Activated gamma-delta T cell treated with anti-CD3 and anti-CD28 coated beads, Interleukin-2, amount 50 U/mL, for 16 hours (primary cell): Measurements from ENCODE around the gene KLHL15.
"Not testable (repeated sequence)": the region's sequence is repeated elsewhere in the genome, so short reads cannot be mapped to it uniquely, and the experiment has no call there.

Experiments
- DNase-seq: peaks from one replicate; pipeline ENCODE4 v3.0.0-alpha.2; 2020; ENCODE audit warnings: low read depth

KLHL15 gene, protein sequence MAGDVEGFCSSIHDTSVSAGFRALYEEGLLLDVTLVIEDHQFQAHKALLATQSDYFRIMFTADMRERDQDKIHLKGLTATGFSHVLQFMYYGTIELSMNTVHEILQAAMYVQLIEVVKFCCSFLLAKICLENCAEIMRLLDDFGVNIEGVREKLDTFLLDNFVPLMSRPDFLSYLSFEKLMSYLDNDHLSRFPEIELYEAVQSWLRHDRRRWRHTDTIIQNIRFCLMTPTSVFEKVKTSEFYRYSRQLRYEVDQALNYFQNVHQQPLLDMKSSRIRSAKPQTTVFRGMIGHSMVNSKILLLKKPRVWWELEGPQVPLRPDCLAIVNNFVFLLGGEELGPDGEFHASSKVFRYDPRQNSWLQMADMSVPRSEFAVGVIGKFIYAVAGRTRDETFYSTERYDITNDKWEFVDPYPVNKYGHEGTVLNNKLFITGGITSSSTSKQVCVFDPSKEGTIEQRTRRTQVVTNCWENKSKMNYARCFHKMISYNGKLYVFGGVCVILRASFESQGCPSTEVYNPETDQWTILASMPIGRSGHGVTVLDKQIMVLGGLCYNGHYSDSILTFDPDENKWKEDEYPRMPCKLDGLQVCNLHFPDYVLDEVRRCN

DNA sequence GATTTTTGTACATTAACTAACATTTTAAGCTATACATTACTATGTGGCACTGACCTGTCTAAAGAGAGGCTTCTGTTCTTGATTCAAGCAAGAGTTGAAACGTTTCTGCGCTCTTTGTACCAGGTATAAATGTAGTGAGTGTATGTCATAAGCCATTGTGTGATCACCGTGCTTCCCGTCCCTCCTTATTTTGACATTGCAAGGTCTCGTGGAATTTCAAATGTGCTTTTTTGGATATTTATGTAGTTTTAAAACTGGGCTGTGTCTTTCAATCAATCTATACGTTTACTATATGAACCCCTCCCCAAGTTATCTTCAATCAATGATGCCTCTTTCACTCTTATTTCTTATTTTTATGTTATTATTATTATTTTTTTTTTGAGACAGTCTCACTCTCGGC is at the start of gene KLHL15:
TSS of gene KLHL15 (minus strand) at position 101 of the 400 bp plus-strand sequence. CDS start 20,493 bp downstream, outside the sequence.
- no peak for DNase-seq

DNA sequence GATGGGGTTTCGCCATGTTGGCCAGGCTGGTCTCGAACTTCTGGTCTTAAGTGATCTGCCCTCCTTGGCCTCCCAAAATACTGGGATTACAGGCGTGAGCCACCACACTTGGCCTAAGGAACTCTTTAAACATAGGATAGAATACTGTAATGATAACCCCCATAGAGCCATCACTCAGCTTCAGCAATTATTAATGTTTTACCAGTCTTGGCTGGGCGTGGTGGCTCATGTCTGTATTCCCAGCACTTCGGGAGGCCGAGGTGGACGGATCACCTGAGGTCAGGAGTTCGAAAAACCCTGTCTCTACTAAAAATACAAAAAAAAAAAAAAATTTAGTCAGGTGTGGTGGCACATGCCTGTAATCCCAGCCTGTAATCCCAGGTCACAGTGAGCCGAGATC is 42.9 kb upstream of the KLHL15 start:
- no peak for DNase-seq

DNA sequence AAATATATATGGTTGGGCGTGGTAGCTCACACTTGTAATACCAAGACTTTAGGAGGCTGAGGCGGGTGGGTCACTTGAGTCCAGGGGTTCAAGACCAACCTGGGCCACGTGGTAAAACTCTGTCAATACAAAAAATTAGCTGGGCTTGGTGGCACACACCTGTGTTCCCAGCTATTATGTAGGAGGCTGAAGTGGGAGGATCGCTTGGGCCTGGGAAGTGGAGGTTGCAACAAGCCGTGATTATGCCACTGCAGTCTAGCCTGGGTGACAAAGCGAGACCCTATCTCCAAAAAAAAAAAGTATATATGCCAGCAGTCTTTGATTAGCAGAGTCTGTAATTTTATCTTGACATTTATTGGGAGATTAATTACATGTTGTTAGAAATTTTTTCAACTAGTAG is 36.5 kb upstream of the KLHL15 start:
- DNase-seq: no peak

DNA sequence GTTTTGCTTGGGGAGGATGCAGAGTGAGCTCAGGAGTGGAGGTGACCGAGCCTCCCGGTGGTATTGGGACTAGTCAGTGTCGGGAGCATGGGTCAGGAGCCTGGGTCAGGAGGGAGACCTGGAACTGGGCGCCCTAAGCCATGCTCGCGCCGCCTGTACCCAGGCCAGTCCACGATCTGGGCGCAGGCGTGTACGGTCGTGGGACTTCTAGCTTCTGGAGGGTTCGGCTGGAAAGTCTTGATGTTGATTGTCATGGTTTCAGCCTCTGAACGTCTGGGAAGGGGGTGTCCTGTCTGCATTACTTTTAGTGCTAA is 28.0 kb upstream of the KLHL15 start:
- DNase-seq: no peak

DNA sequence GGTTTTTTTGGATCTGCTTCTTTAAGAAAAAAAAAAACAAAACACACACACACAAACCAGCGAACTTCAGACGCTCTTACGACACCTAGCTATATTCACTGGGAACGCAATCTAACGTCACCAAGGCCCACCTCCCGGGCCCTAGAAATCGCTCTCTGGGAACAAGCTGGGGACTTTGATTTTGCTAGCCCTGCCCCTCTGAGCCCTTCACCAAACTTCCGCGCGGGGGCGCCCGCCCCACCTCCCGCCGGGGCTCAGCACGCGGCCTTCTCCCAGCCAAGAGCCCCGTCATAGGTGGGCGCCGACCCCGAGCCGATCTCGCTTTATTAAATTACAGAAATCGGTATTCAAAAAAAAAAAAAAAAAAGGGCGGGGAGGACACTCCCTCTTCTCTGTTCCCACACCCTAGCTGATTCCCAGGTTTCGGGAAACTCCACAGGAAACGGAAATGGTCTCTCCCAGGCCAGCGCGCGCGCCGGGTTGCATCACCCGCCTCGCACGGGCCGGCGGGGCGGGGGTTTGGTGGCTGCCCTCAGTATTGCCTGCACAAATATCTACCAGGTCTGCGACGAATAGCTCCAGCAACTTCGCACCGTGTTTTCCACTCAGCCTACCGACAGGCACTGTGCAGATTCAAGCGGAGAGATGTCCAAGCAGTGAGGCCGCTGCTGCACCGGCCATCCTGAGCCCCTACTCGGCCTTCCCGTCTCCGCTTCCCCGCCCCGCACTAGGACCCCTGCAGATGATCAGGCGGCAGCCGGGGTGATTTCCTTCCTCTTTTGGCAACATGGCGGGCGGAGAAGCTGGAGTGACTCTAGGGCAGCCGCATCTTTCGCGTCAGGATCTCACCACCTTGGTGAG is 27.4 kb upstream of the KLHL15 start, which contains the start of gene EIF2S3:
TSS of gene EIF2S3 (plus strand) at position 775 of the 861 bp plus-strand sequence. CDS start at position 788, 13 bp downstream.
- DNase-seq: peak; percentile 82

DNA sequence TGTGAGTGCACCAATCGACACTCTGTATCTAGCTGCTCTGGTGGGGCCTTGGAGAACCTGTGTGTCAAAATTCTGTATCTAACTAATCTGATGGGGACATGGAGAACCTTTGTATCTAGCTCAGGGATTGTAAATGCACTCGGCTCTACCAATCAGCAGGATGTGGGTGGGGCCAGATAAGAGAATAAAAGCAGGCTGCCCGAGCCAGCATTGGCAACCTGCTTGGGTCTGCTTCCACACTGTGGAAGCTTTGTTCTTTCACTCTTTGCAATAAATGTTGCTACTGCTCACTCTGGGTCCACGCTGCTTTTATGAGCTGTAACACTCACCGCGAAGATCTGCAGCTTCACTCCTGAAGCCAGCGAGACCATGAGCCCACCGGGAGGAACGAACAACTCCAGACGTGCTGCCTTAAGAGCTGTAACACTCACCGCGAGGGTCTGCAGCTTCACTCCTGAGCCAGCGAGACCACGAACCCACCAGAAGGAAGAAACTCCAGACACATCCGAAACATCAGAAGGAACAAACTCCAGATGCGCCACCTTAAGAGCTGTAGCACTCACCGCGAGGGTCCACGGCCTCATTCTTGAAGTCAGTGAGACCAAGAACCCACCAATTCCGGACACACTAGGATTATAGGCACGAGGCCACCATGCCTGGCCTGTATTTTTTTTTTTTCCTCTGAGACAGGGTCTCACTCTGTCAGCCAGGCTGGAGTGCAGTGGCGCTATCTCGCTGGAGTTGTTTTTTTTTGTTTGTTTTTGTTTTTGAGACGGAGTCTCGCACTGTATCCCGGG is 23.7 kb upstream of the KLHL15 start:
- not testable (repeated sequence) for DNase-seq

DNA sequence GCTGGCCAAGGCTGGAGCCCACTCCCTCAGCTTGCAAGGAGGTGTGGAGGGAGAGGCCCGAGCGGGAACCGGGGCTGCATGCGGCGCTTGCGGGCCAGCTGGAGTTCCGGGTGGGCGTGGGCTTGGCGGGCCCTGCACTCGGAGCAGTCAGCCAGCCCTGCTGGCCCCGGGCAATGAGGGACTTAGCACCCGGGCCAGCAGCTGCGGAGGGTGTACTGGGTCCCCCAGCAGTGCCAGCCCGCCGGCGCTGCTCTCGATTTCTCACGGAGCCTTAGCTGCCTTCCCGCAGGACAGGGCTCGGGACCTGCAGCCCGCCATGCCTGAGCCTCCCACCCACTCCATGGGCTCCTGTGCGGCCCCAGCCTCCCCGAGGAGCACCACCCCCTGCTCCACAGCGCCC is 22.7 kb upstream of the KLHL15 start:
- DNase-seq: not testable (repeated sequence)

DNA sequence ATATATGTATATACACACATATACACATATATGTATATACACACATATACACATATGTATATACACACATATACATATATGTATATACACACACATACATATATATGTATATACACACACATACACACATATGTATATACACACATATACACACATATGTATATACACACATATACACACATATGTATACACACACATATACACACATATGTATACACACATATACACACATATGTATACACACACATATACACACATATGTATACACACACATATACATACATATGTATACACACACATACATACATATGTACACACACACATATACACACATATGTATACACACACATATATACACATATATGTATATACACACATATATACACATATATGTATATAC is 19.1 kb upstream of the KLHL15 start:
- not testable (repeated sequence) for DNase-seq

DNA sequence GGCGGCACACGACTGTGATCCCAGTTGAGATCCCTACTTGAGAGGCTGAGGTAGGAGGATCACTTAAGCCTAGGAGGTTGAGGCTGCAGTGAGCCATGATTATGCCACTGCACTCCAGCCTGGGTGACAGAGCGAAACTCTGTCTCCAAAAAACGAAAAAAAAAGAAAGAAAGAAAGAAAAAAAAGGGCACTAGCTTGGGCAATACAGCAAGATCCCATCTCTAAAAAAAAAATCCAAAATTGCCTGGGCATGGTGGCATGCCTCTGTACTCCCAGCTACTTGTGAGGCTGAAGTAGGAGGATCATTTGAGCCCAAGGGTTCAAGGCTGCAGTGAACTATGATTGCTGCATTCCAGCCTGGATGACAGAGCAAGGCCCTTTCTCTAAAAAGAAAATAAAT is 10.7 kb upstream of the KLHL15 start:
- no peak for DNase-seq

DNA sequence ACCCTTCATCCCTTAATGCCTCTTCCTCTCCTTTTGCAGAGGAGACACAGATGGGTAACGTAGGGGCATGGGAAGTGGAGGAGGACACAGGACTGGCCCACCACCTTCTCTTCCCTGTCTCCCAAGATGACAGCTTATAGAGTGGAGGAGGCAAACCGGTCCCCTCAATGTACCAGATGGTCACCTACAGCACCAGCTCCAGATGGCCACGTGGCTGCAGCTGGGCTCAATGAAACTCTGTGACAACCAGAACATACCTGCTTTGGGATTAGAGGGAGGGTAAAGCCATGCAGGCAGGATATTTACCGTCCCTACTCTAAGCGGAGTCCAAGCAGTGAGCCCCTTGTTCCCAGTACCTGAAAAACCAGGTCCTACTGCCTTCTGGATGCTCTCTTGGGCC is 7.5 kb upstream of the KLHL15 start:
- DNase-seq: no peak

DNA sequence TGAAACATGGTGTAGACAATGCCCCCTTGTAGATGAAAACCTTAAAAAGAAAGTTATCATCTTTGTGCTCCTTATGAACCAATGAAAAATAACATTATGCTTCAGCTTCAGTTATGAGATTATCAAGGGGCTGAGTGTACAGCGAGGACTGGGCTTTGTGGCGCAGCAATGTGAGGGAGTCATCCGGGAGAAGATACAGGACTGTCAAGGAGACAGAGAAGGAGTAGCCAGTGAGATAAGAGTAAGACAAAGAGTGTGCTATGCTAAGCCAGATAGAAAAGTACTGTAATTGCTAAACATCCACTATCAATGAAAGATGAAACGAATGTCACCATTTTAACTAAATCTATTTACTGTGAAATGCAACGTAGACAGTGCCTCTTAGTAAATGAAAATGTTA is 3.6 kb upstream of the KLHL15 start:
- no peak for DNase-seq

DNA sequence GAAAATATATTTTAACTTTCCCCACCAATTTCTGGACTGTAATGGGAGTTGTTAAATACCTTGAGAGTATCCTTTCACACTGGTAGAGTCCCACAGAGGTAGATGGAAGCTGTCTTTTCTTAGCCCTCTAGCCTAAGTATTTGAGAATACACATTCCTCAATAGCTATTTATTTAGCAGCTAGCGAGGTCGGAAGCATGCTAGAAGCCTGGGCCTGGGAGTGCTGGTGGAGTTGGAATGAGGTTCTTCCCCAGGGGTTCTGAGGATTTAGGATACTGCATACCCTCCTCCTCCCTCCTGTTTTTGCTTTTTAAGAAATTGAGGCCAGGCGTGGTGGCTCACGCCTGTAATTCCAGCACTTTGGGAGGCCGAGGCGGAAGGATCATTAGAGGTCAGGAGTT is 999 bp upstream of the KLHL15 start:
- no peak for DNase-seq

DNA sequence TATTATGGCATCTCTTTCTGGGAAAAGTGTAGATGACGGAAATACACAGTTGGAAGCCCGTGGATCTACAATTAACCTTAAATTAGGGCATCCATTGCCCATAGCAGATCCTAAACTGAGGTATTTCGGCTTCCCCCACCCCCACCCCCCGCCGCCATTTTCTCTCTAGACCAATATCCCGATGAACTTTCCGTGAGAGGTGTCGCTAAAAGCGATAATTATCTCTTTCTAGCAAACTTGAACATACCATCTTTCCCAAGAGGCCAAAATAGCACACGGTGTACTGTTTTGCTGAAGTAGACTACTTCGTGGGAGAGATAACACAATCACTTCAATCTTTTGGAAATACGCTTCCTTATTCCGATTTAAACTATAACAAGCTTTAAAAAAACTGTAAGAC is 554 bp downstream of the KLHL15 start:
- no peak for DNase-seq

DNA sequence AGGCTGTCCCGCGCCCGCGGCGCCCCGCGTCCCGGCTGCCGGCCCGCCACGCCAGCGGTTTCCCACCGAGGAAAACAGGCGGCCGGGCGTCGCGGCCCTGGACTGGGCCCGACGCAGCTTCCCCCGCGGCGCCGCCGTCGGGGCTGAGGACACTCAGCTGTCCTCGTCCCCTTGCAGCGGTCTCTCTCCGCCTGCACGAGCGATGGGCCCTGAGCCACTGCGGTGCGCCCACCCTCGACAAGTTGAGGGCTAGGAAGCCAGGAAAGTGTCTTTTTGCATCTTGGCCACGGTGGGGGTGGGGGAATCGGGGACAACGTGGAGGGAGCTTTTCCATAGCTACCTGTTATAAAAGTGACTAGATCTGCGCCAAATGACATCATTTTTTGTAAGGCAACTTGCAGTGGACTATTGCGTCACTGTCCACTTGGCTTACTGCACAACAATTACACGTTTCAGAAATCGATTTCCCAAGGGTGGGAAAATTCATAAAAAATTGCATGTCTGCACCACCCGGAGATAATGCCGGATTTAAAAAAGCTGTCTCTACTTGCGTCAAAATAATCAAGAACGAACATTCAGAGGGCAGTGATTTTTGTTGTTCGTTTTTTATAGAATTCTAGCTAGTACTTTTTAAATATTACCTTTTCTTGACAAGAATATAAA is 1.1 kb downstream of the KLHL15 start:
- no peak for DNase-seq

DNA sequence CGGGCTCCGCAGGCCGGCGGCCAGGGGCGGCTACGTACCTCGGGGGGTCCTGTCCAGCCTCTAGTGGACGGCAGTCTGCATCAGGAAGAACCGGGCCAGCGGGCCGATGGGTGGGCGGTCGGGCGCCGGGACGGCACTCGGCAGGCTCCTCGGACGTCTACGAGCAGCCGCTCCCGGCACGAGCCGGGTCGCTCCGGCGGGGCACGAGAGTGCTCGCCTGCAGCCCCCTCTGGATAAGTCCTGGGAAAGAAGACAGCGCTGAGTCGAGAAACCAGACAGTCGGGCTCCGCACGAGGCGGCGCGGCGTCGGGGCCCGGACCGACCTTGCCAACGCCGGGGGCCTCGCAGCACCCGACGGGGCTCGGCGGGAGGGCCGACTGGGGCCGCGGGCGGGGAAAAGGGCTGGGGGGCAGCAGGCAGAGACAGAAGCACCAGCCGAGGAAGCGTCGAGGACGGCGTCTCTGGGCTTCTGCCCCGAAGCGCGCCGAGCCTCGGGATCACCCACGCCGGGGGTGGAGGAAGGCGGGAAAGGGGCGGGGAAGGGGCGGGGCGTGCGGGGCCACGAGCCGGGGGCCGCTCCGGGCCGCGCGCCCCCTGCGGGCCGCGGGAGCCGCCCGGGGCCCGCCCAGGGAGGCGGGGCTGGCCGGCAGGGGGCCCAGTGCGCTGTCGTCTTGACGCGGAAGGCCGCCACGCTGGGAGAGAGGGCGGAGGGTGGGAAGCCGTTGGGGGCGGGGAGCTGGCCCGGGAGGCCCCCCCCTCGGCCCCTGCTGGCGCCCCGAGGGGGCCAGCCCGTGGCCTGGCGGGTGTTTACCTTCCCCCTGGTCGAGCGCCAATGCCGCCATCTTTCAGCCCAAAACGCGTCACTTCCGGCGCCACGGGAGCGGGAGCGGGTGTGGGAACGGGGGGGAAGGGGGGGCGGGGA is 1.9 kb downstream of the KLHL15 start:
- DNase-seq: peak; percentile 66

DNA sequence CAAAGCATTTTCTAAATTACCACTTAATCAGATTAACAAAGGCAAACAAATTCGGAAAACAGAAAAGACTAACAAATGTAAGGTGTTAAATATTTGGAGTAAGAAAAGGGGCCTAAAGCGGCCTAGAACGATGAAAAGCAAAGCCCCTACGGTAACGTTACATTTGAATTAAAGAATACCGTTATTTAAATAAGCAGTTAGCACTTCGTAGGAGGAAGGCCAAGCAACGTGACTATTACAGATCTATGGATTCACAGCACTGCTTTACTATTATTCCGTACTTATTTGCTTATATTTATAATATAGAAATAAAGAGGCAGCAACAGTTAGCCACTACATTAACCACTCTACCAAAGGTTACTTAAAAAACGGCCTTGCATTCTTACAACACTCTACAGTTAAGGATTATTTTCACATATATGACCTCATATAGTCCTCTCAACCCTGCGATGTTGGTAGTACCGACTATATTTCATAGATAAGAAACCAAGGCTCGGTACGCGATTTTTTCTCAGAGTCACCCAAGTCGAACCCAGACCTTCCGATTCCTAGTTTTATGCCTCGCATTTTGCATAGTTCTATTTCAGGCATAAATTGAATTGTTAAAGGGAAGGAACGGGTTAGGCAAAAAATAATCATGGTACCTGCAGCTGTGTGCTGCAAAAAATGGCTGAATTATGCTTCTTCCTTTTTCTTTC is 2.9 kb downstream of the KLHL15 start:
- DNase-seq: no peak

DNA sequence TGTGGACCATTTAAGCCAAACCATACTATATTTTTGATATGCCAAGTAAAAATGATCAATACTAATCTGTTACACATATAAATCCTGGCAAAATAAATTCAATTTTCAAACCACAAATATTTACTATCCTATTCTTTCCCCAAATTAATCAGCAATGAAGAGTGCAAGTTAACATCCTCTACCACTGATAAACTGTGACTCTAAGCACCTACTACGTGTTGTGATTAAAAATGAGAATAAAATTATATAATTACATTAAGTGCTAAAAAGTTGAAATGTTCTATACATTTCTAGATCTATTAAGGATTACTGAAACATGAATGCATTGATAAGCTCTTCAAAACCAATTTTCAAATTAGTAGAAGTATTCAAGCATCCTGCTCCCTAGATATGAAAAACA is 3.4 kb downstream of the KLHL15 start:
- no peak for DNase-seq

DNA sequence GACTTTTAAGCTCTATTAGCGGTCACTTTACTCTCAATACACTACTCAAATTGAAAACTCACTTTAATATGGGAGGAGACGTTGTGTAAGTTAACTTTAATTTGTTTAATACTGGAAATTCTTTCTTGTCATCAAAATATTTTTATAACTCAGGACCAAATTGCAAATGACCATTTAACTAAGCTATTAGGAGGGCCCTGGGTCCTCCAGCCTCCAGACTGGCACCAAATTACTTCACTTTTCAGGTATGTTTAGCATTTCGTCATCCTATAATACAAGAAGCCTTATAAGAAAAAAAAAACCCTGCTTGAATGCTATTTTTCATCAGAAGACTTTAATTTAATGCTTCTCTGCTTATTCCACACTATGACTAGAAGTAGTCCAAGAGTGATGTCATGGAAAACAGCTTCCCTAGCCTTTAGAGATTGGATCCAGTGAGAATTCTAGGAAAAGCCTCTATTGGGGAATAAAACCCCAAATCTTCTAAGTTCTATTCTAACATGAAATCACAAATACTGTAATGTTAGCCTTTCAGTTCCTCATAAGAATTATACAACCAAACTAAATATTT is 6.6 kb downstream of the KLHL15 start:
- no peak for DNase-seq

DNA sequence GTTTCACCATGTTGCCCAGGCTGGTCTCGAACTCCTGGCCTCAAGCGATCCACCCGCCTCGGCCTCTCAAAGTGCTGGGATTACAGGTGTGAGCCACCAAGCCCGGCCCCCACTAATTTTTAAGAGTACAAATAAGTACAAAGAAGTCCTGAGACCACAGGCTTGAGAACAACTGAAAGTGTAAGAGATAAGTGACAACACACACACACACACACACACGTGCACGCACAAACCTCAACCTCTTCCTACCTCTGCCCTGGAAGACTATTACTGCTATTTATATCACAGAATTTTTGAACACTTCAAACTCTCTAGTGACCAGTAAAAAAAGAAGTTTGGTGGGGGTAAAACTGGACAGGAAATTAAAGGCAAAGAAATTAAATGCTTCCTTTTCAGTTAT is 7.5 kb downstream of the KLHL15 start:
- DNase-seq: no peak
